Measurements from ENCODE around the gene ATP6V0A1.
"Not testable (repeated sequence)": the region's sequence is repeated elsewhere in the genome, so short reads cannot be mapped to it uniquely, and the experiment has no call there.

ATP6V0A1 gene

DNA sequence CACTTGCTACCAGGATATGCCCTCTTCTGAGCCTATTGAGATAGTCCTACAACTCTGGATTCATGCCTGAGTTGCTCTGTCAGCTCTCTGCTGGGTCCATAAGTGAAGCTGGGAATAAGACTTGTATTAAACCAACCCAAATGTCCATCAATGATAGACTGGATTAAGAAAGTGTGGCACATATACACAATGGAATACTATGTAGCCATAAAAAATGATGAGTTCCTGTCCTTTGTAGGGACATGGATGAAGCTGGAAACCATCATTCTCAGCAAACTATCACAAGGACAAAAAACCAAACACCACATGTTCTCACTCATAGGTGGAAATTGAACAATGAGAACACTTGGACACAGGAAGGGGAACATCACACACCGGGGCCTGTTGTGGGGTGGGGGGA, 19.1 kb downstream of the ATP6V0A1 start:
- not testable (repeated sequence) for DNase-seq

DNA sequence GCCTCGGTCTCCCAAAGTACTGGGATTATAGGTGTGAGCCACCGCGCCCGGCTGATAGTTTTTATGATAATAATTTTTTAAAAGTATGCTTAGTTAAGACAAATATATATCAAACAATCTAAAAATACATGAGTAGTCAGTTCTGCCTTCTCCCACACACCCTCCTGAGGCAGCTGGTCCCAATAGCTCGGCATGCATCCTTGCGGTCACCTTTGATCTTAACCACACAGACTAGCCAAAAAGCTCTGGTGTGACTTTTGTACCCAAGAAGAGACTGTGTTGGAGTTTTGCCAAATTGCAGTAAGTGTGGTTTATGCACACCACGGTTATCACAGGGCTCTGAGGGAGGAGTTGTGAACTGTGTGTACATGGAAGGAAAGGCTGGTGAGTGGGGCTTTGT, 25.6 kb downstream of the ATP6V0A1 start:
- no peak for DNase-seq

- DNase-seq = no peak
Observed at GRCh38 chr17:42485680-42486079, 27.0 kb downstream of the ATP6V0A1 start.

DNA sequence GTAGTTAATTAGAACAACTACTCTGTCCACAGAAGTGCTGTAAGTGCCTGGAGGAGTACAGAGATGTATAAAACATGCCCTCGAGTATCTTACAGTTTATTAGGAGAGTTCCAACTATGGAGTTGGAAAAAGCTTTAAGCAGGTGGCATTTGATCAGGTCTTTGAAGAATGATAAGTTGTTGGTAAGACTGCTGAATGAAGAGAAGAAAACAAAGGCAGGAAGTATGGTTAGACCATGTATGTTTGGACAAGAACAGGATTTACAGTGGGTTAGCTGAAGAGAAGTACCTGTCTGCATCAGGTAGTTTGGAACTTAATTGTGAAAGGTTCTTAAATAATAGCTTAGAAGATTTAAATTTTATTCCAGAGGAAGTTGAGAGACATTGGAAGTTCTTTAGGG, 29.4 kb downstream of the ATP6V0A1 start:
- no peak for DNase-seq

DNA sequence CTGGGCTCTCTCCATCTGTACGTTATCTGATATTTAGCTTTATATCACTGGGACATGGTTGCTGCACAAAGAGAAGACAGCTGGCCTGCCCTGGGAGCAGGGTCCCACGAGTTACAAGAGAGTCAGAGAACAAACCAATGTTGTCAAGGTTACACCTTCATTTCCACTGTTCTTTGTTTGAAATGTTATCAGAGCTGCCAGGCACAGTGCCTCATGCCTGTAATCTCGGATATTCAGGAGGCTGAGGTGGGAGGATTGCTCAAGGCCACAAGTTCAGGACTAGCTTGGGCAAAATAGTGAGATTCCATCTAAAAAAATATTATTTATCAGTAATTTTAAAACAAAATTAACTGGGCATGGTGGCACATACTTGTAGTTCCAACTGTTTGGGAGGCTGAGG, 34.6 kb downstream of the ATP6V0A1 start:
- no peak for DNase-seq

GRCh38 chr17:42494673-42495072, 36.0 kb downstream of the ATP6V0A1 start:
- no peak for DNase-seq

- DNase-seq = no peak
Observed at GRCh38 chr17:42498828-42499227, 40.1 kb downstream of the ATP6V0A1 start.

GRCh38 chr17:42502091-42502490, 43.4 kb downstream of the ATP6V0A1 start:
- DNase-seq = no peak

DNA sequence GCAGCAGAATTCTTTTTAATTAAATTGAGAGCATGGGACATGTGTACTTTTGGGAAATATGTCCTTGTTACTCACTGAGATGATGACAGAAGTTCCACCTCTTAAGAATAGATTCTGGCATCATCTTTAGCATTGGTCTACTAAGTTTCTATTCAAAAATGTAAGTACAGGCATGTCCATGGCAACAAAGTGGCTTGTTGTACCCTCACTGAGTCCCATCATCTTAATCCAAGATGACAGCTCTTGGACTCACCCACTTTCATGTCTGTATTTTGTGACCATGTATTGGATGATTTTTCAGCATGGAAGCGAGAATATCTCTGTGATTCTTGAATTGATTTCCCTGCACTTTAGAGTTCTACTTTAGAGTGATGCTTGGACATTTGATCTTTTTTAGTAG, 44.2 kb downstream of the ATP6V0A1 start:
- DNase-seq = no peak

DNA sequence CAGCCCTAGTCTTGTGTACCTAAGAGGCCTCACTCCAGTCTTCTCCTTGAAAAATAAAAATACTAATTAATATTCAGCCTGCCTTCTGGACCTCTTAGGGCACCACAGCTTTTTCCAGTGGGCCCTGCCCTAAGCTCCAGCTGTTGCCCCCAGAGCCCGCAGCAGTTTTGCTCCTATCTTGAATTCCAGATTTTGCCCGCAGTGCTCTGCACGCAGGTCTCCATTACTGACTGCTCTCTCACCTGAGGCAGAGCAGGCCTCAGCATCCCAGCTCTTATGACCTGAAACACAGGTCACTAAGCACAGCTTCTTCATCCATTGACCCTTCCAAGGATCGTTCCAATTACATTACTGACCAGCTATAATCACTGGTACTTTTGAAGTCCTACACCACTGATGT, 49.0 kb downstream of the ATP6V0A1 start:
- DNase-seq = no peak

GRCh38 chr17:42508426-42509165, 49.9 kb downstream of the ATP6V0A1 start:
- no peak for DNase-seq

DNA sequence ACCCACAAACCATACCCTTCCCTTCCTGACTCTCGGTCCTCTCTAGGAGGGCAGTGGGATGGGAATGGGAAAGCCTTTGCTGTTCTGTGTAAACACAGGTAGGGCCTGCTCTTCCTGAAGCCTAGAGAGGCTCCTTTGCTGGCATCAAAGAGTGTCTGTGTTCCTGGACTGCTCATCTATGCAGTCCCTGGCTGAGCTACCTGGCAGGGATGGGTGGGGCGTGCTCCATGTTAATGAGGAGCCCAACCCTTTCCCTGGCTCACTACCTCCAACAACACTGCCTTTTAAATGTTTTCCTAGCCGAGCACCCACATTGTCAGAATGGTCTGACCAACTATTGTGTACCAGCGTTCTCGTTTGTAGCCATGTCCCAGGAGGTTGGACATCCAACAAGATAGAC, 50.7 kb downstream of the ATP6V0A1 start:
- DNase-seq = no peak

GRCh38 chr17:42509841-42510240, 51.2 kb downstream of the ATP6V0A1 start:
- no peak for DNase-seq

- DNase-seq = no peak
Observed at GRCh38 chr17:42512246-42512645, 53.6 kb downstream of the ATP6V0A1 start.

DNA sequence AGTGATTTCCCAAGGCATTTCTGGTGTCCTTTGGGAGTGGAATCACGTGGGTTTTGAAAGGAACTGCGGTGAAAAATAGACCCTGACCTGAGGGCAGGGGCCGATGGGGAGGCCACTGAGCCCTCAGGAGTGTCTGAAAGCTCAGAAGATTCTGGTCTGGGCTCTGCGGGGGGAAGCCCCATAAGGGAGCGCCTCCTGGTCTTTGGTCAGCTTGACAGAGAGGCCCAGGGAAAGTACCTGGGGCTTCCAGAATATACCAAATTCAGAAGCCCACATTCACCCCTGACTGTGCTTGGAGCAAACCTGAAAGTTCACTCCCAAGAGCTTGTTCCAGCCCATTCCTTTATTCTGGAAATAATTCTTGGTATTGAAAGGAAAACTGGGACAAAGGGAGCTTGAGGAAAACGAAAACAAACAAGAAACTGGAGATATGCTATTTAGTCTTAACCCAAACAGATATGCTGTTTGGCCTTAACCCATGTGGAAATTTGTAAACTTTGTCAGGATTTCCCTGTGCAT, 54.1 kb downstream of the ATP6V0A1 start:
- DNase-seq = no peak

DNA sequence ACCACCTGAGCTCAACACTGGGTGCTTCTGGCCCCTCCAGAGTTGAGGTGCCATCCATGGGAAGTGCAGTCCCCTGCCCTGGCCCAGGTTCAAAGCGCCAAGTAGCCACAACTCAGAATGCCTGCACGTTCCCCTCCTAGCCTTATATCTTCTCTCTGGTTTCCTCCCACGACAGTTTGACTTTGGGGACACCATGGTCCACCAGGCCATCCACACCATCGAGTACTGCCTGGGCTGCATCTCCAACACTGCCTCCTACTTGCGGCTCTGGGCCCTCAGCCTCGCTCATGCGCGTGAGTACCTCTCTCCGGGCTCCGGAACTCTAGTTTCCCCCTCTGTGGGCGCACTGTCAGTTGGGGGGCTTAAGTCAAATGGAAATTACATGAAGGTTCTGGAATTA, 55.0 kb downstream of the ATP6V0A1 start:
- DNase-seq = no peak

- no peak for DNase-seq
Observed at GRCh38 chr17:42514279-42514678, 55.6 kb downstream of the ATP6V0A1 start.

DNA sequence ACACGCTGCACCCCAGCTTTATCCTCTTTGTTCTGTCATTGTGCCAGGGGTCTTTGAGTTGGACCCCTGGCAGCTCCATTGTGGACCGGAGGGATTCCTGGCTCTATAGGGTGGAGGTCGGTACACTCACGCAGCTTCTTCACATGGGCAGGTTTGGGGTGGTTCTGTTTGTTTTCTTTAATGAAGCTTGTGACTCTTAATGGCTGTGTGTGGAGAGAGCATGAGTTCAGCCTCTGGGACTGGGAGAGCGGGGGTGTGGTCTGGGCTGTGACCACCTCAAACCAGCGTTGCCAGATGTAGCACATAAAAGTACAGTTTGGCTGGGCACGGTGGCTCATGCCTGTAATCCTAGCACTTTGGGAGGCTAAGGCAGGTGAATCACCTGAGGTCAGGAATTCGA, 56.2 kb downstream of the ATP6V0A1 start:
- DNase-seq = no peak

GRCh38 chr17:42517516-42517915, 58.8 kb downstream of the ATP6V0A1 start:
- DNase-seq = peak; percentile 94

DNA sequence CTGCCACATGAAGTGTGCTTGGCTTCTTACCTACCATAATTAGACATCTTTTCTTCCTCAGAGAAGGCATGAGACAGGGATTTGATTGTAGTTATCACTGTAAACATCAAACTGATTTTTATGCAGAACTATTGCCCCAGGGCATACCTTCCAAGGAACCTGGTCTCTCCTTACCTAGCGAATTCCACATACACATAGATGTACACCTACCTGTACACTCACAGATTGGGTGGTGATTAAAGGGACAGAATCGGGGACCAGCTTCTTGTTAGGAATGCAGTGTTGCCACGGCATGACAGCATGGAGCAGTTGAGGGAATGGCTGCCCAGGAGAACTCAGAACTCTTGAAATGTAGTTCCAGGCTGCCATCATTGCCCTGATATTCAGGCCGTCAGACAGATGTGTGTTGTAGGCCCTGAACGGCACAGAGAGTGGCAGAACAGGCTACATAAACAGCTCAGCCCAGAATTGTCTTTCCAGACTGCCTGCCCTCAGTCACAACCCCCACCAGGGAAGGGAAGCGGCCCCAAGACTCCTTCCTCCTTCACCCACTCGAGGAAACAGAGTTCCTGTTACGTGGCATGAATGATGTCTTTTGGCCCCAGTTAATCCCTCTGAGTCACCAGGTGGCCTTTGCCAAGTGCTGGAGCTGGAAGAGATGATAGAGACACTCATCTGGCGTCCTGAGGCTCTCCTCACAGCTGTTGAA, 59.5 kb downstream of the ATP6V0A1 start:
- DNase-seq = no peak

DNA sequence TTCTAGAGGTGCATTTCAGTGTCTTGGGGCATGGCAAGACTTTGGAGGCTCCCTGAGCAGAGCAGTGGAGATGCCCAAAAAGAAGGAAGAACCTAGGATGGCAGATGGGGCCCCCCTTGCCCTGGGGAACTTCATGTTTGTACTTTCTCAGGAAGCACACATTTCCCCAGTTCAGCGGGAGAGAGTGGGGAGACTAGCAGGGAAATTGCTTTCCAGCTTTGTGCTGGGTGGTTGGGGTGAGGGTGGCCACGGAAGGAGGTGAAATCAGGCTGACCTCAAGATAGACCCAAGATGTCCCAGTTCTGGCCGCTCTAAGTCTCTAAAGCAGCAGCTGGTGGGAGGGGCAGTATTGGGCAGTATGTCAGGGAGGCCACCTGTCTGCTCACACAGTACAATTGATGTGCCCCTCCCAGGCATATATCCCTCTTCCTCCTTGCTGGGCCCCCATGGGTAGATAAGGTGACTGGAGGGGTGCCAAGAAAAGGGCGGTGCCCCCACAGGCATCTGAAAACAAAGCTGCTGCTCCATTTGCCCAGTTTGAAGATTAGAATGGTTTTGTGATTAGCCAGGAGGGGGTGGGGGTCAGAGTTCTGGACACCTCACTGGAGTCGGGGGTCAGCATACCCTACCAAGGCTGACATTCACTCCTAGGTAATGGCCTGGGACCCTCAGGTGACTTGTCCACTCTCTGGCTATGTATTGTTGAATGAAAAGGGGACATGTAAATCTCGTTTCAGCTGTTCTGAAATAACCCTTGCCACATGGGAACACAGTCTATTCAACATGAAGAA, 60.3 kb downstream of the ATP6V0A1 start:
- no peak for DNase-seq

GRCh38 chr17:42519546-42520491, 61.1 kb downstream of the ATP6V0A1 start:
- DNase-seq = no peak
